Naive thymus-derived CD8-positive, alpha-beta T cell (primary cell): ENCODE results near the gene KRT31. TPM values are rescaled to one million over a fixed set of nuclear protein-coding genes. Genes with fewer than 3 reads are reported as not detected.
"Not testable (repeated sequence)": the region's sequence is repeated elsewhere in the genome, so short reads cannot be mapped to it uniquely, and the experiment has no call there.

ENCODE experiments used
- ATAC-seq, 2 donors: fragments of 150-1000 bp; cut with Tn5 transposase in 1 of 2; sonication (Bioruptor Pico), chemical (Tn5 transposase) in 1 of 2; 1 replicate in 1 of 2; 2 replicates in 1 of 2; pipeline ENCODE4 v1.10.0; 2021; ENCODE audit warnings: mild to moderate bottlenecking in 2 of 2, moderate library complexity in 2 of 2
- POLR2A ChIA-PET: fragments of 350-600 bp; sonication (Branson Sonifier 250); formaldehyde crosslinking; loops from one replicate; lab custom pipeline; 2021; ENCODE audit warnings: antibody characterized with exemption; lab: Charles Lee
- DNase-seq, 10 donors: peaks; one replicate each; pipeline versions ENCODE4 v3.0.0 to v3.0.0-alpha.2; 2020 to 2022
- H3K27ac Mint-ChIP-seq, 10 donors: one replicate each; pipeline ENCODE4 v1.8.0; 2020 to 2022; ENCODE audit warnings: mild to moderate bottlenecking in 10 of 10, mixed read lengths in 10 of 10, moderate library complexity in 4 of 10, inconsistent platforms in 1 of 10
- H3K27me3 Mint-ChIP-seq, 5 donors: one replicate each; pipeline ENCODE4 v1.8.0; 2021 to 2022; ENCODE audit warnings: mixed read lengths in 5 of 5
- H3K36me3 Mint-ChIP-seq, 3 donors: one replicate each; pipeline ENCODE4 v1.8.0; 2020 to 2022; ENCODE audit warnings: mixed read lengths in 3 of 3, mild to moderate bottlenecking in 2 of 3, inconsistent platforms in 1 of 3
- H3K4me1 Mint-ChIP-seq, 4 donors: one replicate each; pipeline ENCODE4 v1.8.0; 2021 to 2022; ENCODE audit warnings: mixed read lengths in 4 of 4
- H3K4me3 Mint-ChIP-seq, 10 donors: one replicate each; pipeline ENCODE4 v1.8.0; 2020 to 2022; ENCODE audit warnings: mild to moderate bottlenecking in 10 of 10, mixed read lengths in 10 of 10, moderate library complexity in 6 of 10, inconsistent platforms in 1 of 10
- H3K9me3 Mint-ChIP-seq, 9 donors: one replicate each; pipeline ENCODE4 v1.8.0; 2020 to 2022; ENCODE audit warnings: mixed read lengths in 9 of 9, mild to moderate bottlenecking in 3 of 9, inconsistent platforms in 1 of 9, moderate library complexity in 1 of 9
- polyA plus RNA-seq, 3 donors: library from polyadenylated mRNA; unstranded; fragments of 300-500 nt; fragmentation: Illumina TruSeq; gene quantifications; one replicate each; pipeline ENCODE4 v1.2.3, GENCODE V29; 2021
- total RNA-seq, 8 experiments: library from RNA in 2 of 8; stranded (reverse) in 2 of 8; gene quantifications; one replicate each; pipeline ENCODE4 v1.2.3 and lab custom pipeline; 2021 to 2026

KRT31 gene
- total RNA-seq (not detected), polyA plus RNA-seq (not detected), total RNA-seq (lab: John Stamatoyannopoulos, UW) (0 reads per million in 6 experiments)

DNA sequence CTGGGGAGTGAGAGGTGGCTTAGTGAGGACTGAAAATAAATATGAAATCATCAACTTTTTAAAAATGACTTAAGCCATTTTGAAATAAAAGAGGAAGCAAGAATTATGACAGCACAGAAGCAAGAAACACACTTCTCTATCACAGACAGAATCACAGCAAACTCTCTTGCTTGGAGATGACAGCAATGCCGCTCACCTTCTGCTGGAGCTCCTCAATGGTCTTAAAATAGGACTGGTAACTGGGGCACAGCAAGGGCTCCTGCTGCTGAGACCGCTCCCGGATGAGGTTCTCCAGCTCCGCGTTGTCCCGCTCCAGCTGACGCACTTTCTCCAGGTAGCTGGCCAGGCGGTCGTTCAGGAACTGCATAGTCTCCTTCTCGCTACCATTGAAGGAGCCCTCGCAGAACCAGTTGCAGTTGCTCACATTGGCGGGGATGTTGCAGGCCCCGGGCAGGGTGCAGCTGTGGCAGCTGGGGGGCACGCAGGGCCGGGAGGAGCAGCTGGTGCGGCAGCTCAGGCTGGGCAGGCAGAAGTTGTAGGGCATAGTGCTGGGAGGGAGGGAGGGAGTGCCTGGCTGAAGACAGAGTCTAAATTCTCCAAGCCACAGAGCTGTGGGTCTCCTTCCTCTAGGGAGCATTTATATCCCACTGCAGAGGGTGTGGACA is at the start of gene KRT31:
TSS of gene KRT31 (minus strand) at position 613 of the 665 bp plus-strand sequence. CDS start at position 544, 69 bp downstream.
- Mint-ChIP-seq H3K27me3 (peaks cover 0 to 4% (median 0%) of the 10 kb centered on the region in 5 donors), H3K36me3 (no peaks in the 10 kb centered on the region), H3K27ac (peak within 1 kb of the TSS in 1 of 10 donors; percentile 80), H3K4me3 (no peak within 1 kb of the TSS), H3K4me1 (peaks cover 4 to 17% (median 5%) of the 10 kb centered on the region in 4 donors), H3K9me3 (peaks cover 0 to 1% (median 0%) of the 10 kb centered on the region in 9 donors)
- POLR2A ChIA-PET = no interaction called here
- ATAC-seq = no peak
- DNase-seq = no peak

- Mint-ChIP-seq H3K4me1 (peaks cover 0 to 2% (median 0%) of the 10 kb centered on the region in 4 donors), H3K36me3 (no peaks in the 10 kb centered on the region), H3K4me3 (no peak overlapping the region), H3K27ac (no peak overlapping the region), H3K9me3 (no peaks in the 10 kb centered on the region), H3K27me3 (peaks cover 2 to 27% (median 8%) of the 10 kb centered on the region in 5 donors)
- POLR2A ChIA-PET = no interaction called here
- DNase-seq (no peak), ATAC-seq (no peak)
These were observed 49.4 kb upstream of the KRT31 start for GRCh38 chr17:41446806-41447205.

GRCh38 chr17:41444640-41445039 is 47.2 kb upstream of the KRT31 start:
- ATAC-seq = no peak
- peaks cover 0 to 18% (median 4%) of the 10 kb centered on the region in 5 donors for H3K27me3 Mint-ChIP-seq
- H3K27ac Mint-ChIP-seq = peak overlapping the region in 1 of 10 donors; percentile 3
- H3K36me3 Mint-ChIP-seq = no peaks in the 10 kb centered on the region
- H3K9me3 Mint-ChIP-seq = no peaks in the 10 kb centered on the region
- H3K4me3 Mint-ChIP-seq = no peak overlapping the region
- POLR2A ChIA-PET = no interaction called here
- no peak for DNase-seq
- H3K4me1 Mint-ChIP-seq = peaks cover 0 to 2% (median 0%) of the 10 kb centered on the region in 4 donors

DNA sequence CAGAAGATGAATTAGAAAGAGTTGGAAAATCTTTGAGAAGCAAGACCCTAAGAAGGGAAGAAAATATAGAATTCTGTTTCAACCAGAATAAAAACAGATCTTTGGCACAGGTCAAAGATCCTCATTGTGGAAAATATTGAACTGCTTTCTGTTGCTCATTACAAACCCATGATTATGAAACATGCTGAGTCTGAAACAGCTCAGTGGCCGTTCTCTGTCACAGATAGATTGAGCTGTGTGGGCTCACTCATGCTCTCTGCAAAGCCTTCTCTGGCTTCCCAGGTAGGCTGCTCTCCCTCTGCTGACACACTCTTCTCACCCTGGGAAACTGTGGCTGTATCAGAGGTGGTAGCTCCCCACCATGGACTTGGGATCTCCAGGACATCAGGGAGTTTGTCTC is 46.8 kb upstream of the KRT31 start:
- H3K36me3 Mint-ChIP-seq = no peaks in the 10 kb centered on the region
- no peaks in the 10 kb centered on the region for H3K9me3 Mint-ChIP-seq
- DNase-seq (no peak), ATAC-seq (no peak)
- peaks cover 0 to 2% (median 0%) of the 10 kb centered on the region in 4 donors for H3K4me1 Mint-ChIP-seq
- no peak overlapping the region for H3K4me3 Mint-ChIP-seq
- H3K27ac Mint-ChIP-seq = peak overlapping the region in 2 of 10 donors; percentile 47 to 53
- POLR2A ChIA-PET = no interaction called here
- H3K27me3 Mint-ChIP-seq = peaks cover 0 to 18% (median 4%) of the 10 kb centered on the region in 5 donors

GRCh38 chr17:41442739-41443138 is 45.3 kb upstream of the KRT31 start:
- DNase-seq = no peak
- ATAC-seq = no peak
- Mint-ChIP-seq H3K4me1 (peaks cover 0 to 2% (median 0%) of the 10 kb centered on the region in 4 donors), H3K27ac (peak overlapping the region in 1 of 10 donors; percentile 5), H3K9me3 (no peaks in the 10 kb centered on the region), H3K36me3 (no peaks in the 10 kb centered on the region), H3K27me3 (peaks cover 0 to 18% (median 4%) of the 10 kb centered on the region in 5 donors), H3K4me3 (no peak overlapping the region)
- POLR2A ChIA-PET = no interaction called here

- Mint-ChIP-seq H3K36me3 (no peaks in the 10 kb centered on the region), H3K4me3 (no peak within 1 kb of the TSS), H3K27me3 (peaks cover 0 to 18% (median 3%) of the 10 kb centered on the region in 5 donors), H3K9me3 (no peaks in the 10 kb centered on the region), H3K4me1 (no peaks in the 10 kb centered on the region), H3K27ac (peak within 1 kb of the TSS in 1 of 10 donors; percentile 51)
- no peak for DNase-seq
- POLR2A ChIA-PET = interaction anchor here (1.0 kb wide), 1 partner anchor 300 kb away, joined by 3 read pairs; no protein-coding TSS in a partner anchor
- no peak for ATAC-seq
These were observed 43.2 kb upstream of the KRT31 start, which contains the start of gene KRT38 for GRCh38 chr17:41440531-41441033. TSS of gene KRT38 (minus strand) at chr17:41440983. CDS start at chr17:41440921, 62 bp downstream.

GRCh38 chr17:41439375-41439774 is 42.0 kb upstream of the KRT31 start:
- DNase-seq (no peak), ATAC-seq (no peak)
- H3K9me3 Mint-ChIP-seq = no peaks in the 10 kb centered on the region
- no peaks in the 10 kb centered on the region for H3K36me3 Mint-ChIP-seq
- peaks cover 0 to 16% (median 1%) of the 10 kb centered on the region in 5 donors for H3K27me3 Mint-ChIP-seq
- H3K27ac Mint-ChIP-seq = no peak overlapping the region
- H3K4me1 Mint-ChIP-seq = peaks cover 0 to 10% (median 5%) of the 10 kb centered on the region in 4 donors
- no peak overlapping the region for H3K4me3 Mint-ChIP-seq
- POLR2A ChIA-PET = interaction anchor here (1.0 kb wide), 1 partner anchor 299 kb away, joined by 3 read pairs; no protein-coding TSS in a partner anchor

- H3K36me3 Mint-ChIP-seq = no peaks in the 10 kb centered on the region
- H3K9me3 Mint-ChIP-seq = no peaks in the 10 kb centered on the region
These were observed 40.4 kb upstream of the KRT31 start for GRCh38 chr17:41437769-41438168.

DNA sequence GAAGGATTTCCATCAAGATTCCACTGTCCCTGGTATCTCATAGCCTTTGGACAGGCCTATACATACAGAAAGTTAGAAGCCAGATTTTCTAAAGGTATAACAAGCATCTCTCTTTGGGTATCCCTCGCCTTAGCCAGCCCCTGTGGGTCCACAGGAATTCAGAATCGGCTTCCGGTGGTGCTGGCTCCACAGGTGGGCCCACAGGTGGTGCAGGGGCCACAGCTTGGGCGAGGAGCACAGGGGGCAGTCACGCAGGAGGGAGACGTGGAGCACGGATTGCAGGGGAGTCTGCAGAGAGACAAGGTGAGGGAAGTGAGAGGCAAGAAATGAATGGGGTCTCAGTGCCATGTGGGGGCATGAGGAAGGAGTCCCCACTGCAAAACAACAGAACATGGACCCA is 39.8 kb upstream of the KRT31 start:
- H3K27ac Mint-ChIP-seq = no peak overlapping the region
- ATAC-seq = no peak
- POLR2A ChIA-PET = no interaction called here
- peaks cover 0 to 15% (median 9%) of the 10 kb centered on the region in 4 donors for H3K4me1 Mint-ChIP-seq
- peaks cover 0 to 5% (median 0%) of the 10 kb centered on the region in 5 donors for H3K27me3 Mint-ChIP-seq
- no peaks in the 10 kb centered on the region for H3K36me3 Mint-ChIP-seq
- H3K9me3 Mint-ChIP-seq = no peaks in the 10 kb centered on the region
- no peak overlapping the region for H3K4me3 Mint-ChIP-seq
- no peak for DNase-seq

More at GRCh38 chr17:41437769-41438168, 40.4 kb upstream of the KRT31 start:
- ATAC-seq (no peak), DNase-seq (no peak)
- H3K27me3 Mint-ChIP-seq = peaks cover 0 to 5% (median under 1%) of the 10 kb centered on the region in 5 donors
- H3K4me1 Mint-ChIP-seq = peaks cover 0 to 15% (median 9%) of the 10 kb centered on the region in 4 donors
- no peak overlapping the region for H3K4me3 Mint-ChIP-seq
- H3K27ac Mint-ChIP-seq = no peak overlapping the region
- POLR2A ChIA-PET = no interaction called here

DNA sequence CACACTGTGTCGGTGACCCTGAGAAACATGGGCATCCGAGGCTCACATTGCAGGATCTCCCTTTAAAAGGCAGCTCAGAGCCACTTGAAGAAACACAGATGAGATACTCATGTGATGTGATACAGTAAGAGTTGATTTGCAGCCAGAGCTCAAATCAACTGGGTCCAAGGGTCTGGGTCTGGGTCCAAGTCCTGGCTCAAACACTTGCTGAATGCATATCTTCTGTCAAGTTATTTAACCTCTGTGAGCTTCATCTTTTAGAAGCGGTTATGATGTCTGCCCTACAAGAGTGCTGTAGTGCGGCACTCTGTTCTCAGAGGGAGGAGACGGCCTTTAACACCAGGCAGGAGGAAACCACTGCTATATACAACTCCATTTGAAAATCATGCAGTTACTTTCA is 37.0 kb upstream of the KRT31 start:
- peaks cover 0 to 15% (median 9%) of the 10 kb centered on the region in 4 donors for H3K4me1 Mint-ChIP-seq
- H3K27me3 Mint-ChIP-seq = peaks cover 0 to 3% (median 0%) of the 10 kb centered on the region in 5 donors
- H3K27ac Mint-ChIP-seq = peak overlapping the region in 4 of 10 donors; percentile 11 to 47 (median 33)
- H3K9me3 Mint-ChIP-seq = no peaks in the 10 kb centered on the region
- POLR2A ChIA-PET = no interaction called here
- H3K36me3 Mint-ChIP-seq = no peaks in the 10 kb centered on the region
- DNase-seq = peak in 1 of 10 donors; percentile 20
- H3K4me3 Mint-ChIP-seq = no peak overlapping the region
- ATAC-seq = no peak

GRCh38 chr17:41434005-41434404 is 36.6 kb upstream of the KRT31 start:
- Mint-ChIP-seq H3K27ac (peak overlapping the region in 1 of 10 donors; percentile 22), H3K9me3 (no peaks in the 10 kb centered on the region), H3K36me3 (no peaks in the 10 kb centered on the region), H3K4me1 (peaks cover 0 to 15% (median 9%) of the 10 kb centered on the region in 4 donors), H3K27me3 (peaks cover 0 to 3% (median 0%) of the 10 kb centered on the region in 5 donors), H3K4me3 (no peak overlapping the region)
- DNase-seq = no peak
- POLR2A ChIA-PET = no interaction called here
- no peak for ATAC-seq

DNA sequence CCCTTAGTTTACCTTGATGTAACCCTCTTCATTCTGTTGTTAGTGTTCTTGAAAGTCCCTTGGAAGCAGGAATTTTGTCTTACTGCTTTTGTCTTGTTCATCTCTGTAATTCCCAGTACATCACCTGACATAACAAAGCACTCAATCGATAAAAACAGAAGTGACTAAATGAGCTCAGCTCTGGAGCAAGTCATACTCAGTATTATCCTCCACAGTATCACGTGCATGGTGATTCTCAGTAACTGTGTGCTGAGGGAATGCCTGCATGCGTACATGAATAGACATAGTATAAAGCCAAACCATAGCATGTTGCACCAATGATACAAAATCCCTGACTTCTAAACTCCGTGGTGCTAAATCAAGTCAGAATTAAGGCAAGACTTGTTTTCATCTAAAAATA is 36.2 kb upstream of the KRT31 start:
- Mint-ChIP-seq H3K4me3 (no peak overlapping the region), H3K9me3 (no peaks in the 10 kb centered on the region), H3K27me3 (peaks cover 0 to 3% (median 0%) of the 10 kb centered on the region in 5 donors), H3K4me1 (peaks cover 0 to 15% (median 9%) of the 10 kb centered on the region in 4 donors), H3K36me3 (no peaks in the 10 kb centered on the region), H3K27ac (no peak overlapping the region)
- DNase-seq (no peak), ATAC-seq (no peak)
- POLR2A ChIA-PET = no interaction called here

DNA sequence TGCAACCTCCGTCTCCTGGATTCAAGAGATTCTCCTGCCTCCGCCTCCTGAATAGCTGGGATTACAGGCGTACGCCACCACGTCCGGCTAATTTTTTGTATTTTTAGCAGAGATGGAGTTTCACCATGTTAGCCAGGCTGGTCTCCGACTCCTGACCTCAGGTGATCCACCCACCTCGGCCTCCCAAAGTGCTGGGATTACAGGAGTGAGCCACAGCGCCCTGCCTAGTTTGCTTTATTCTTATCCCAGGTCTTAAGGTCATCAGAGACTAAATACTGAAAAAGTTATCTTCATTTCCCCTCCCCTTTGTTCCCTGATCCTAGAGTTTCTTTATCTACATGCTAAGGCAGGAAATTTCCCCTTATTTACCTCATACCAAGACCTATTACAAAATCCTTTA is 33.0 kb upstream of the KRT31 start:
- H3K27me3 Mint-ChIP-seq, H3K4me3 Mint-ChIP-seq, ATAC-seq, H3K9me3 Mint-ChIP-seq, POLR2A ChIA-PET, DNase-seq, H3K36me3 Mint-ChIP-seq: not testable (repeated sequence)
- Mint-ChIP-seq H3K27ac (peak overlapping the region in 1 of 10 donors; percentile 12), H3K4me1 (peaks cover 2 to 15% (median 8%) of the 10 kb centered on the region in 4 donors)
